ENCODE data around the gene L3MBTL3.
A peak's percentile ranks its signal among the peaks of the same experiment; 100 is the strongest.

The L3MBTL3 gene

DNA sequence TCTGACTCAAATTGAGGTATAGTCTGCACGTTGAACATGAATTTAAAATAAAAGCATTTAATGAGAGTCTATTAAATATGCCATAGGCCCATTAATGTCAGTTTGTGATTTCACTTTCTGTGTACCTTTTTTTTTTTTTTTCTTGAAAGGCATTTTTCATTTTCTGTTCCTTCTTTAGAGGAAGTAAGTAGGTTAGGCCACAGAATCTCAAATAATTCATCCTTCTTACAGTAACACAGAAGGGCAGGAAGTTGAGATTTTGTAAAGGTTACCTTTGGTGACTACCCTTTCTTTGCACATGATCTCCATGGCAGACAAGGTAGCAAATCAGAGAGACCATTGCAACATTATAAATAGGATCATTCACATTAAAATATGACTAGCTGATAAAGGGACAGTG, 9.6 kb downstream of the L3MBTL3 start:
- DNase-seq (ENCODE audit: low spot score) = no peak

- no peak for DNase-seq (ENCODE audit: low spot score)
Observed at GRCh38 chr6:130029163-130029562, 10.8 kb downstream of the L3MBTL3 start.

DNA sequence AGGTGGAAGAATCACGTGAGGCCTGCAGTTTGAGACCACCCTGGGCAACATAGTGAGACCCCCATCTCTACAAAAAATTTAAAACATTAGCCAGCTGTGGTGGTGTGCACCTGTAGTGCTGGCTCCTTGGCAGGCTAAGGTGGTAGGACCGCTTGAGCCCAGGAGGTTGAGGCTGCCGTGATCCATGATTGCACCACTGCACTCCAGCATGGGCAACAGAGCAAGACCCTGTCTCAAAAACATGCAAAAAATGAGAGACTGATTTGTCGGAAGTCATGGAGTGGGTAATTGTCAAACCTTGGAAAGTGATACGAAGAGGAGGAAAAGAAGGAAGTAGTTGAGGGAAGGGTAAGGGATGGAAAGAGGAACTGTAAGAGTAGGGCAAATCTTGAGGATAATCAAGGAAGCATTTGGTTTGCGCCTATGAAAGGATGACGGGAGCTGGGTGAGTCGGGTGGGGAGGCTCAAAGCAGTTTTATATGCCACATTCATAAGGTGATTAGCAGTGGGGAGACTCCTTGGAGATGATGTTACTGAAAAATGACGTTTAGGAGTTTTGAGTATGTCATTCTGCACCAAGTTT, 14.5 kb downstream of the L3MBTL3 start:
- DNase-seq (ENCODE audit: low spot score) = no peak

- DNase-seq (ENCODE audit: low spot score) = no peak
Observed at GRCh38 chr6:130033949-130034348, 15.6 kb downstream of the L3MBTL3 start.

GRCh38 chr6:130034378-130035146, 16.2 kb downstream of the L3MBTL3 start:
- DNase-seq (ENCODE audit: low spot score) = peak; percentile 23

- no peak for DNase-seq (ENCODE audit: low spot score)
Observed at GRCh38 chr6:130035211-130035610, 16.8 kb downstream of the L3MBTL3 start.

GRCh38 chr6:130037207-130037811, 18.9 kb downstream of the L3MBTL3 start:
- DNase-seq (ENCODE audit: low spot score) = no peak

DNA sequence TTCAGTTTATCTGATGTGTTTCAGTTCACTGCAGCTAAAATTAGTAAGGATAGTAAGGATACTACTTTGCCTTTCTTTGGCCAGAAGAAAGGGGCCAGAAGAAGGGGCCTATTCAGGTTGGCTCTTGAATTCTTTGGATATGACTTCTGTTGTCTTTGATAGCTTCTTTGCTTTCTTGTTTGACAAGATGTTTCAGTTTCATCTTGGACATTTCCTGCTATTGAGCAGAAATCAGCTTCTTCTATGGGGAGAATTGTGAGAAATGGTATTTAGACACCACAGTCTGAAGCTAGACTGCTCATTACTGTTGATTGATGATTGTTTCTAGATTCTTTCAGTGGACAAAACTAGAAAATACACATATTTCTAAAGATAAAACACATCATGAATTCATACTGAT, 23.2 kb downstream of the L3MBTL3 start:
- no peak for DNase-seq (ENCODE audit: low spot score)

DNA sequence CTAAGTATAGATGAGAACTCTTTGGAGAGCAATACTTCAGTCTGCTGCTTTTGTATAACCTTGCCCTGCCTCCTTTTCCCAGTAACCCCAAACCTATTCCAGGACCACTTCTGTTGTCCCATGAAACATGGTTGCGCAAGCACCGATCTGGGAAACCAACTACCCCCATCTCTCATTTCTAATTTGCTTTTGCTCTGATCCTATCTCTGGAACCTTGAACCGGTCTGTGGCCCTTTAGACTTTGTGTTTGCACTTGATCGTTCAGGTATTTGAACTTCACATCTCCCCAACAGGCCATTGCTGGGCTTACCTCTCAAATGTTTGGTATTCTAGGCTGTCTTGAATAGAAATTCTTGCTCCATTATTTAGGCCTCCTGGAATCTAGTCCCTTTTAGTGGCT, 25.0 kb downstream of the L3MBTL3 start:
- DNase-seq (ENCODE audit: low spot score) = no peak

GRCh38 chr6:130045622-130046021, 27.2 kb downstream of the L3MBTL3 start:
- DNase-seq (ENCODE audit: low spot score) = no peak

- no peak for DNase-seq (ENCODE audit: low spot score)
Observed at GRCh38 chr6:130046671-130047070, 28.3 kb downstream of the L3MBTL3 start.

DNA sequence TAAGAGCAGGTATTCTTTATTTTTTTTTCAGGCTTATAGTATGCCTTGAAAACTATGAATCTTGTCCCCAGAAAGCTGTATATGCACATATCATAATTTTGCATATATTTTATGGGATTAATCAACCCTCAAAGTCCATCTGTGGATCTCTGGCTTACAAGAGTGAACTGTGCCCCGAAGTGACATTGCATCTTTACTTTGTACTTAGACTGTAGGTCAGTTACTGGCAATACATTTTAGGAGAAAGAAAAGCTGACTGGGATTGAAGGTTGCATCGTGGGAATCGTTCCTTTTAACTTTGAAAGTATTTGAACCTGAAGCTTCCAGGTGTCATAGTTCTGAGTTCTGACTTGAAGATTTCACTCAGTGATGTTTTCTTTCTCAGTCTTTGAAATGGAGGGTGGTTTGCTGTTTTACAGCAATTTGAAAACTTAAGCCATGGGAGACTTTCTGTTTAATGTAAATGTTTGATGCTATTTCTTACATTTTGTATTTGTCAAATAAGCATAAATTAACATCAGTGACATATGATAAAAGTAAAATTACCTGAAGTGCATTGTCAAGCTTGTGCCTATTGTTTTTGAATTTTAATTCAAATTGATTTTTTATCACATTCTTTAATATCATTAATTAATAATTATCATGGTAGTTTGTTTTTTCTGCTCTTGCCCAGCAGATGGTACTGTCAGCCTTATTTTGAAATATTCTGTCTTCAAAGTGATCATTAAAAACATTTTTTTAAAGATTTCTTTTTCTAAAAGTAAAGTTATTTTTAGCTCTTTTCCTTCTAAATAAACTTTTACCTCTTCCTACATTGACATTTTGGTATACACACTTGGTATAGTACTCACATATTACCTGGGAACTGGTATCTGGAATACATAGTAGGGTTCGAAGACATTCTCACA, 29.0 kb downstream of the L3MBTL3 start:
- no peak for DNase-seq (ENCODE audit: low spot score)

GRCh38 chr6:130050230-130050629, 31.8 kb downstream of the L3MBTL3 start:
- no peak for DNase-seq (ENCODE audit: low spot score)

- DNase-seq (ENCODE audit: low spot score) = no peak
Observed at GRCh38 chr6:130054725-130055124, 36.3 kb downstream of the L3MBTL3 start.

DNA sequence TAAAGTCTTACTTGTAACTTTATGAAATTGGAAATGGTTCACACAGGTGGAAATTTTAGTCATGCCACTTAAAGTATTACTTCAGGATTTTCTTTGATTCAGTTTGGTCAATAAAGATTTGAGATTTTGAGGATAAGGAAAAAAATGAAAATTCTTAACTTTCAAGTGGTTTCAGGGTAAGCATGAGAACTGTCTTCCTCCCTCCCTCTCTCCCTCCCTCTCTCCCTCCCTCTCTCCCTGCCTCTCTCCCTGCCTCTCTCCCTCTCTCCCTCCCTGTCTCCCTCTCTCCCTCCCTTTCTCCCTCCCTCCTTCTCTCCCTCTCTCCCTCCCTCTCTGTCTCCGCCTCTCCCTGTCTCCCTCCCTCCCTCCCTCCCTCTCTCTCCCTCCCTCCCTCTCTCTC, 36.9 kb downstream of the L3MBTL3 start:
- DNase-seq (ENCODE audit: low spot score) = no peak

DNA sequence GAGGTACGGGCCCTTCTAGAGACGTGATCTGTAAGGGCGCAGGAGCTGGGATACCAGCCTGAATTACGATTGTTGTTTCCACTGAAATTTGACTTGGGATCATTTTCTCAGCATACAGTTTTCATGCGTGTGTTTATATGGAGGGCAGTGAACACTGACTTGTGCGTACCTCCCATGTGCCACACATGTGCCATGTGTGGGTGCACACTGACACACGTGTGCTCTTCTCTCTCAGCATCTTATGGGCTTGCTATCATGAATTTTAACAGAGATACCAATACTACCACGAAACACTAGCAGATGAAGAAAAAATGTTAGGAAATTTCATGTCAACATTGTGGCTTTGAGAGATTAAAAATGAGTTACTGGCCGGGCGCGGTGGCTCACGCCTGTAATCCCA, 39.1 kb downstream of the L3MBTL3 start:
- DNase-seq (ENCODE audit: low spot score) = no peak

- no peak for DNase-seq (ENCODE audit: low spot score)
Observed at GRCh38 chr6:130063806-130064205, 45.4 kb downstream of the L3MBTL3 start.

GRCh38 chr6:130065609-130066156, 47.3 kb downstream of the L3MBTL3 start:
- no peak for DNase-seq (ENCODE audit: low spot score)

DNA sequence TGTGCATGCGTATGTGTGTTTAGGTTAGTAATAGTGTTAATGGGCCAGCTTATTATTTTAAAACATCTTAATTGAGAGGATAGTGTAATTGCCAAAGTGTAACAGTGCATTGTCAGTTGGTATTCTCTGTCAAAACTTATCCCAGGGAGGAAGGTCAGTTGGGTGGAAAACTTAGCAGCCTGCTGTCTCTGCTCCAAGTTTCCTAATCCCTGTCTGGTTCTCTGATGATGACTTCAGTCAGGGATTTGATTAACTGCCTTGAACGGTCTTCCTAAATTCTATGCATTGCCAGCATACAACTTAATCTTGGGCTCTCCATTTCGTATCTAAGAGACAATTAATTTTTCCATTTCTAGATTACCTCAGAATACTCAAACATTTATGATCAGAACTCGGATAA, 51.1 kb downstream of the L3MBTL3 start:
- no peak for DNase-seq (ENCODE audit: low spot score)

GRCh38 chr6:130070326-130070725, 51.9 kb downstream of the L3MBTL3 start:
- no peak for DNase-seq (ENCODE audit: low spot score)

DNA sequence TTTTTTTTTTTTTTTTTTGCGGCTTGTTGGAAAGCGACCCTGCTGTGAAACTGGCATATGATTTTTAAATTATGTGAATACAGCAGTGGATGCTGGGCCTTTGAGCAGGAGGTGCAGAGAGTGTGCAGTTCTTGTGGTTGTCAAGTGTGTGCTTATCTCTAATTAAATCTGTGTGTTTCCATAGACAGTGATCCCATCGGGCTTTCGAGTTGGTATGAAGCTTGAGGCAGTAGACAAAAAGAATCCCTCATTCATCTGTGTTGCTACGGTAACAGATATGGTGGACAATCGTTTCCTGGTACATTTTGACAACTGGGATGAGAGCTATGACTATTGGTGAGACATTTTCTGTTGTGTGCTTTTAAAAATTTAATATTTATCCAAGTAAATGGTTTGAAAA, 52.4 kb downstream of the L3MBTL3 start:
- no peak for DNase-seq (ENCODE audit: low spot score)

- no peak for DNase-seq (ENCODE audit: low spot score)
Observed at GRCh38 chr6:130075879-130076460, 57.6 kb downstream of the L3MBTL3 start.

Data from kidney capillary endothelial cell (primary cell).